ENCODE measurements around the gene EEF1AKMT4. TPM values are rescaled to one million over a fixed set of nuclear protein-coding genes. Genes with fewer than 3 reads are reported as not detected.

The EEF1AKMT4 gene
- total and polyA plus RNA-seq, 7 donors, result 1.4 to 6.5 (median 3.9) TPM

- 47 to 80% methylated on average over 4 of the region's 4 CpGs for WGBS, 2 donors
- TF ChIP-seq POLR2AphosphoS5 (IDR thresholded peaks at IDR 0.05), result no peak
- intact Hi-C loops (cut with DNase I), result no loop called here
Measured at GRCh38 chr3:184306341-184306972, 57.0 kb downstream of the EEF1AKMT4 start.

GRCh38 chr3:184307915-184308314, 58.4 kb downstream of the EEF1AKMT4 start:
- H3K36me3 ChIP-seq, result peaks cover 35 to 65% (median 60%) of the 10 kb centered on the region in 4 donors
- H3K9me3 ChIP-seq, result no peaks in the 10 kb centered on the region
- no peak for TF ChIP-seq EP300 (IDR thresholded peaks at IDR 0.05)
- no peak for TF ChIP-seq POLR2AphosphoS5 (IDR thresholded peaks at IDR 0.05)
- TF ChIP-seq POLR2A (IDR thresholded peaks at IDR 0.05), result no peak
- TF ChIP-seq CTCF (IDR thresholded peaks at IDR 0.05), result no peak
- intact Hi-C loops (cut with DNase I), result no loop called here
- H3K27me3 ChIP-seq, result no peaks in the 10 kb centered on the region
- H3K27ac ChIP-seq, result no peak overlapping the region
- 97 to 98% methylated on average over 9 of the region's 9 CpGs for WGBS, 2 donors
- no peak overlapping the region for H3K4me3 ChIP-seq
- H3K4me1 ChIP-seq, result no peaks in the 10 kb centered on the region
- DNase-seq, result no peak

More at GRCh38 chr3:184306341-184306972, 57.0 kb downstream of the EEF1AKMT4 start:
- Histone ChIP-seq H3K27ac (no peak overlapping the region), H3K36me3 (peaks cover 43 to 80% (median 74%) of the 10 kb centered on the region in 4 donors), H3K4me1 (no peaks in the 10 kb centered on the region), H3K4me3 (no peak overlapping the region), H3K27me3 (no peaks in the 10 kb centered on the region), H3K9me3 (no peaks in the 10 kb centered on the region)
- no peak for DNase-seq

Small RNA genes lying within 50 kb of the gene (small RNA-seq; reads per million reads assigned to genes)
- 0.06 to 0.29 (median 0.11) reads per million in 3 donors for gene MIR1224

Other genes with a start within 250 kb of the EEF1AKMT4 start
- 10 to 100 TPM; 16.0 to 39.6 (median 21.0) TPM for gene ABCC5, start 231.8 kb upstream of the EEF1AKMT4 start, total RNA-seq
- gene ABCC5, start 231.8 kb upstream of the EEF1AKMT4 start, polyA plus RNA-seq, result 10 to 100 TPM; 13.8 to 32.1 (median 22.0) TPM
- not detected for gene HTR3D, start 217.9 kb upstream of the EEF1AKMT4 start, total RNA-seq
- gene HTR3D, start 217.9 kb upstream of the EEF1AKMT4 start, polyA plus RNA-seq, result not detected
- gene HTR3C, start 196.6 kb upstream of the EEF1AKMT4 start, total RNA-seq, result not detected
- gene HTR3C, start 196.6 kb upstream of the EEF1AKMT4 start, polyA plus RNA-seq, result under 1 TPM in 2 of 3 donors, not detected in 1; 0.19 to 0.60 TPM
- gene HTR3E, start 152.6 kb upstream of the EEF1AKMT4 start, total RNA-seq, result not detected
- 1 to 10 TPM in 1 of 3 donors, under 1 TPM in 1, not detected in 1; 0.54 to 1.2 TPM for gene HTR3E, start 152.6 kb upstream of the EEF1AKMT4 start, polyA plus RNA-seq
- 10 to 100 TPM; 26.0 to 43.5 (median 31.3) TPM for gene EIF2B5, start 114.3 kb upstream of the EEF1AKMT4 start, total RNA-seq
- 10 to 100 TPM; 31.8 to 48.1 (median 35.4) TPM for gene EIF2B5, start 114.3 kb upstream of the EEF1AKMT4 start, polyA plus RNA-seq
- gene DVL3, start 94.3 kb upstream of the EEF1AKMT4 start, total RNA-seq, result 10 to 100 TPM; 38.5 to 71.2 (median 53.9) TPM
- 10 to 100 TPM; 15.0 to 40.8 (median 26.4) TPM for gene DVL3, start 94.3 kb upstream of the EEF1AKMT4 start, polyA plus RNA-seq
- 100 to 1,000 TPM; 203 to 239 (median 225) TPM for gene AP2M1, start 74.8 kb upstream of the EEF1AKMT4 start, total RNA-seq
- 100 to 1,000 TPM; 226 to 240 (median 237) TPM for gene AP2M1, start 74.8 kb upstream of the EEF1AKMT4 start, polyA plus RNA-seq
- gene ABCF3, start 63.5 kb upstream of the EEF1AKMT4 start, total RNA-seq, result 10 to 100 TPM; 32.4 to 51.3 (median 39.2) TPM
- 10 to 100 TPM; 36.5 to 48.9 (median 45.6) TPM for gene ABCF3, start 63.5 kb upstream of the EEF1AKMT4 start, polyA plus RNA-seq
- gene VWA5B2, start 20.1 kb upstream of the EEF1AKMT4 start, total RNA-seq, result under 1 TPM in 2 of 4 donors, not detected in 2; 0.36 to 0.83 TPM
- 1 to 10 TPM in 1 of 3 donors, under 1 TPM in 2; 0.23 to 1.0 (median 0.60) TPM for gene VWA5B2, start 20.1 kb upstream of the EEF1AKMT4 start, polyA plus RNA-seq
- 10 to 100 TPM; 29.6 to 46.8 (median 38.4) TPM for gene ALG3, start 710 bp upstream of the EEF1AKMT4 start, total RNA-seq
- gene ALG3, start 710 bp upstream of the EEF1AKMT4 start, polyA plus RNA-seq, result 10 to 100 TPM in 2 of 3 donors, 1 to 10 TPM in 1; 9.9 to 39.7 (median 10.8) TPM
- under 1 TPM in 1 of 4 donors, not detected in 3; 0.71 TPM for gene CAMK2N2, start 11.9 kb downstream of the EEF1AKMT4 start, total RNA-seq
- gene CAMK2N2, start 11.9 kb downstream of the EEF1AKMT4 start, polyA plus RNA-seq, result under 1 TPM in 1 of 3 donors, not detected in 2; 0.28 TPM
- gene ECE2, start 26.4 kb downstream of the EEF1AKMT4 start, total RNA-seq, result 1 to 10 TPM in 3 of 4 donors, under 1 TPM in 1; 0.49 to 2.9 (median 1.7) TPM
- gene ECE2, start 26.4 kb downstream of the EEF1AKMT4 start, polyA plus RNA-seq, result under 1 TPM in 1 of 3 donors, not detected in 2; 0.63 TPM
- 100 to 1,000 TPM; 127 to 246 (median 234) TPM for gene PSMD2, start 49.6 kb downstream of the EEF1AKMT4 start, total RNA-seq
- gene PSMD2, start 49.6 kb downstream of the EEF1AKMT4 start, polyA plus RNA-seq, result 100 to 1,000 TPM; 105 to 174 (median 153) TPM
- gene EIF4G1, start 64.9 kb downstream of the EEF1AKMT4 start, total RNA-seq, result 100 to 1,000 TPM; 115 to 241 (median 182) TPM
- gene EIF4G1, start 64.9 kb downstream of the EEF1AKMT4 start, polyA plus RNA-seq, result 100 to 1,000 TPM in 1 of 3 donors, 10 to 100 TPM in 2; 62.9 to 249 (median 67.3) TPM
- 10 to 100 TPM; 28.0 to 36.7 (median 33.8) TPM for gene FAM131A, start 87.9 kb downstream of the EEF1AKMT4 start, total RNA-seq
- 10 to 100 TPM; 12.6 to 17.1 (median 12.9) TPM for gene FAM131A, start 87.9 kb downstream of the EEF1AKMT4 start, polyA plus RNA-seq
- gene CLCN2, start 111.9 kb downstream of the EEF1AKMT4 start, total RNA-seq, result 1 to 10 TPM; 1.6 to 3.3 (median 2.6) TPM
- 10 to 100 TPM; 10.9 to 30.2 (median 13.2) TPM for gene CLCN2, start 111.9 kb downstream of the EEF1AKMT4 start, polyA plus RNA-seq
- 10 to 100 TPM; 53.2 to 92.5 (median 74.7) TPM for gene POLR2H, start 112.0 kb downstream of the EEF1AKMT4 start, total RNA-seq
- gene POLR2H, start 112.0 kb downstream of the EEF1AKMT4 start, polyA plus RNA-seq, result 100 to 1,000 TPM; 132 to 162 (median 146) TPM
- gene THPO, start 128.5 kb downstream of the EEF1AKMT4 start, total RNA-seq, result under 1 TPM in 1 of 4 donors, not detected in 3; 0.36 TPM
- gene THPO, start 128.5 kb downstream of the EEF1AKMT4 start, polyA plus RNA-seq, result under 1 TPM in 1 of 3 donors, not detected in 2; 0.25 TPM
- gene CHRD, start 130.4 kb downstream of the EEF1AKMT4 start, total RNA-seq, result 10 to 100 TPM in 2 of 4 donors, 1 to 10 TPM in 2; 5.7 to 16.3 (median 11.3) TPM
- 1 to 10 TPM in 2 of 3 donors, under 1 TPM in 1; 0.23 to 4.5 (median 1.8) TPM for gene CHRD, start 130.4 kb downstream of the EEF1AKMT4 start, polyA plus RNA-seq